H1 (cell line): ENCODE results near the gene GBX1. TPM values are rescaled to one million over a fixed set of nuclear protein-coding genes. Genes with fewer than 3 reads are reported as not detected.

Experiments
- CTCF ChIA-PET: fragments of 300-600 bp; sonication (Branson Sonifier 250); formaldehyde crosslinking; loops from one replicate; lab custom pipeline; 2021; ENCODE audit not compliant: partially characterized antibody; lab: Charles Lee
- POLR2A ChIA-PET: fragments of 300-600 bp; sonication (Branson Sonifier 250); formaldehyde crosslinking; loops from one replicate; lab custom pipeline; 2021; ENCODE audit warnings: inconsistent platforms; ENCODE audit not compliant: partially characterized antibody; lab: Charles Lee
- DNase-seq, 2 experiments: peaks; one replicate each; pipeline versions ENCODE4 v3.0.0 to v3.0.0-alpha.2; 2010 to 2022; ENCODE audit warnings: low spot score in 2 of 2, low read depth in 1 of 2, mixed read lengths in 1 of 2
- FAIRE-seq: peaks from 2 replicates; lab custom pipeline; 2011; peaks lifted over from hg19 to GRCh38; lab: Jason Lieb, UNC
- H2AFZ ChIP-seq: 2 replicates; pipeline ENCODE4 v1.8.1; 2012; ENCODE audit warnings: low read length, inconsistent platforms
- H2AK5ac ChIP-seq: 2 replicates; pipeline ENCODE4 v1.6.1; 2013; ENCODE audit warnings: low read depth, low read length
- H2BK120ac ChIP-seq: replicated peaks from 2 replicates; pipeline ENCODE3; 2013; ENCODE audit warnings: low read depth, low read length, inconsistent platforms
- H2BK12ac ChIP-seq: 2 replicates; pipeline ENCODE4 v1.6.1; 2013; ENCODE audit warnings: low read depth, low read length
- H2BK15ac ChIP-seq: 2 replicates; pipeline ENCODE4 v1.6.1; 2013; ENCODE audit warnings: low read length
- H2BK20ac ChIP-seq: 2 replicates; pipeline ENCODE4 v1.6.1; 2013; ENCODE audit warnings: low read length
- H2BK5ac ChIP-seq: 2 replicates; pipeline ENCODE4 v1.6.1; 2013; ENCODE audit warnings: low read depth, low read length
- H3K14ac ChIP-seq: 2 replicates; pipeline ENCODE4 v1.6.1; 2013; ENCODE audit warnings: inconsistent platforms; ENCODE audit not compliant: insufficient read length
- H3K18ac ChIP-seq: 2 replicates; pipeline ENCODE4 v1.6.1; 2013; ENCODE audit warnings: low read length; ENCODE audit errors: extremely low read depth
- H3K23ac ChIP-seq: 2 replicates; pipeline ENCODE4 v1.6.1; 2013; ENCODE audit warnings: inconsistent platforms; ENCODE audit not compliant: insufficient read length
- H3K23me2 ChIP-seq: 2 replicates; pipeline ENCODE4 v1.6.1; 2013; ENCODE audit warnings: low read depth, low read length
- H3K27ac ChIP-seq: 2 replicates; pipeline ENCODE4 v1.6.1; 2011; ENCODE audit warnings: low read depth, low read length, inconsistent platforms
- H3K27me3 ChIP-seq, 4 experiments: replicated peaks in 1 of 4; 1 replicate in 1 of 4; 2 replicates in 3 of 4; pipeline versions ENCODE4 v1.6.1 to v1.8.1; 2011 to 2013; ENCODE audit warnings: low read length in 3 of 4, mild to moderate bottlenecking in 3 of 4, inconsistent platforms in 2 of 4, mixed read lengths in 2 of 4, moderate library complexity in 1 of 4; ENCODE audit not compliant: control insufficient read depth in 3 of 4, insufficient read depth in 3 of 4; ENCODE audit errors: extremely low read depth in 1 of 4
- H3K36me3 ChIP-seq, 4 experiments: 2 replicates each; pipeline versions ENCODE4 v1.6.1 to v1.8.1; 2011 to 2013; ENCODE audit warnings: mild to moderate bottlenecking in 4 of 4, low read length in 3 of 4, moderate library complexity in 2 of 4, control low read depth in 1 of 4, inconsistent platforms in 1 of 4; ENCODE audit not compliant: insufficient read depth in 4 of 4, control insufficient read depth in 2 of 4
- H3K4ac ChIP-seq: replicated peaks from 2 replicates; pipeline ENCODE3; 2013; ENCODE audit warnings: low read length, low read depth, mixed read lengths, inconsistent platforms; ENCODE audit not compliant: insufficient read length
- H3K4me1 ChIP-seq, 4 experiments: replicated peaks in 1 of 4; 1 replicate in 1 of 4; 2 replicates in 3 of 4; pipeline versions ENCODE4 v1.6.1 to v1.8.1; 2011 to 2013; ENCODE audit warnings: low read length in 3 of 4, inconsistent platforms in 2 of 4, mixed read lengths in 1 of 4; ENCODE audit not compliant: insufficient read depth in 4 of 4, control insufficient read depth in 3 of 4
- H3K4me2 ChIP-seq, 2 experiments: 2 replicates each; pipeline versions ENCODE4 v1.6.1 to v1.8.1; 2011 to 2013; ENCODE audit warnings: low read depth in 2 of 2, low read length in 2 of 2, control low read depth in 1 of 2, inconsistent platforms in 1 of 2, mild to moderate bottlenecking in 1 of 2; ENCODE audit not compliant: insufficient read depth in 1 of 2
- H3K4me3 ChIP-seq, 4 experiments: fragments of 200-600, 300-600 bp in 1 of 4; sonication (generic), shearing (Covaris generic), sonication (Bioruptor Twin) in 1 of 4; 2 replicates each; pipeline versions ENCODE4 v1.5.1 to v1.8.1; 2011 to 2016; ENCODE audit warnings: low read length in 4 of 4, low read depth in 3 of 4, control low read depth in 2 of 4, inconsistent platforms in 2 of 4, mild to moderate bottlenecking in 2 of 4, mixed read lengths in 1 of 4, moderate library complexity in 1 of 4; ENCODE audit not compliant: insufficient read depth in 2 of 4; ENCODE audit errors: extremely low read depth in 1 of 4
- H3K56ac ChIP-seq: replicated peaks from 2 replicates; pipeline ENCODE3; 2013; ENCODE audit warnings: low read depth, mild to moderate bottlenecking, mixed read lengths, low read length, inconsistent platforms; ENCODE audit not compliant: insufficient read length
- H3K79me1 ChIP-seq: 2 replicates; pipeline ENCODE4 v1.6.1; 2013; ENCODE audit warnings: low read depth, low read length, control low read depth
- H3K79me2 ChIP-seq, 2 experiments: 2 replicates each; pipeline versions ENCODE4 v1.6.1 to v1.8.1; 2012 to 2013; ENCODE audit warnings: low read length in 2 of 2, mild to moderate bottlenecking in 2 of 2, inconsistent platforms in 1 of 2; ENCODE audit not compliant: insufficient read depth in 2 of 2, control insufficient read depth in 1 of 2
- H3K9ac ChIP-seq, 4 experiments: replicated peaks in 1 of 4; 1 replicate in 1 of 4; 2 replicates in 3 of 4; pipeline versions ENCODE4 v1.6.1 to v1.8.1; 2011 to 2013; ENCODE audit warnings: low read depth in 3 of 4, low read length in 3 of 4, control low read depth in 2 of 4, mild to moderate bottlenecking in 2 of 4, moderate library complexity in 2 of 4, inconsistent platforms in 1 of 4; ENCODE audit errors: extremely low read depth in 1 of 4
- H3K9me3 ChIP-seq, 2 experiments: 2 replicates each; pipeline versions ENCODE4 v1.6.1 to v1.8.1; 2012 to 2013; ENCODE audit warnings: mild to moderate bottlenecking in 2 of 2, moderate library complexity in 2 of 2, control low read depth in 1 of 2, inconsistent platforms in 1 of 2, low read depth in 1 of 2, low read length in 1 of 2, mixed read lengths in 1 of 2; ENCODE audit not compliant: insufficient read depth in 2 of 2
- H4K20me1 ChIP-seq, 2 experiments: replicated peaks in 1 of 2; 2 replicates each; pipeline versions ENCODE3 to v1.8.1; 2011 to 2013; ENCODE audit warnings: inconsistent platforms in 2 of 2, low read length in 2 of 2, mild to moderate bottlenecking in 1 of 2; ENCODE audit not compliant: insufficient read depth in 2 of 2, control insufficient read depth in 1 of 2
- H4K5ac ChIP-seq: 2 replicates; pipeline ENCODE4 v1.6.1; 2013; ENCODE audit warnings: low read length, low read depth, mixed read lengths, inconsistent platforms; ENCODE audit not compliant: insufficient read length
- H4K8ac ChIP-seq: 2 replicates; pipeline ENCODE4 v1.8.0; 2013; ENCODE audit warnings: mild to moderate bottlenecking, moderate library complexity, low read length, inconsistent platforms; ENCODE audit not compliant: insufficient read depth; ENCODE audit errors: extremely low read depth
- H4K91ac ChIP-seq: replicated peaks from 2 replicates; pipeline ENCODE3; 2013; ENCODE audit warnings: low read length, mixed read lengths, inconsistent platforms; ENCODE audit not compliant: insufficient read length
- BCL11A ChIP-seq, 2 experiments: IDR thresholded peaks; one replicate each; pipeline ENCODE4 v1.6.1; 2011; ENCODE audit warnings: low read depth in 2 of 2, low read length in 2 of 2, mild to moderate bottlenecking in 2 of 2
- CBX5 ChIP-seq: fragments of 300-800, 300-1000 bp; sonication (generic); IDR thresholded peaks from 2 replicates; pipeline ENCODE4 v1.7.1; 2016; ENCODE audit warnings: antibody characterized with exemption, low read length, low read depth
- CEBPB ChIP-seq: IDR thresholded peaks from 2 replicates; pipeline ENCODE4 v1.6.1; 2012; ENCODE audit warnings: low read depth, low read length
- EP300 ChIP-seq, 2 experiments: IDR thresholded peaks; 1 replicate in 1 of 2; 2 replicates in 1 of 2; pipeline ENCODE4 v1.6.1; 2011 to 2012; ENCODE audit warnings: low read depth in 2 of 2, low read length in 2 of 2, mild to moderate bottlenecking in 2 of 2, borderline replicate concordance in 1 of 2, inconsistent platforms in 1 of 2, moderate library complexity in 1 of 2
- HDAC6 ChIP-seq: IDR thresholded peaks from one replicate; pipeline ENCODE4 v1.7.1; 2012; ENCODE audit warnings: low read depth, mild to moderate bottlenecking, inconsistent platforms, low read length, moderate library complexity
- JUND ChIP-seq: IDR thresholded peaks from 2 replicates; pipeline ENCODE4 v1.6.1; 2011; ENCODE audit warnings: mild to moderate bottlenecking, improper control_type of control experiment, low read length
- MAX ChIP-seq: IDR thresholded peaks from 2 replicates; pipeline ENCODE4 v1.6.1; 2012; ENCODE audit warnings: inconsistent platforms
- POU5F1 ChIP-seq: IDR thresholded peaks from 2 replicates; pipeline ENCODE4 v1.6.1; 2011; ENCODE audit warnings: low read depth, mild to moderate bottlenecking, low read length, moderate library complexity
- RNF2 ChIP-seq: fragments of 200-900, 300-1000 bp; sonication (generic); IDR thresholded peaks from 2 replicates; pipeline ENCODE4 v1.7.1; 2016; ENCODE audit warnings: borderline replicate concordance, low read depth, mild to moderate bottlenecking, antibody characterized with exemption, low read length; ENCODE audit not compliant: poor library complexity, severe bottlenecking; ENCODE audit errors: missing control alignments
- SP2 ChIP-seq: IDR thresholded peaks from 2 replicates; pipeline ENCODE4 v1.6.1; 2012; ENCODE audit warnings: mild to moderate bottlenecking, low read length, inconsistent platforms
- SP4 ChIP-seq: IDR thresholded peaks from 2 replicates; pipeline ENCODE4 v1.6.1; 2012; ENCODE audit warnings: low read length, inconsistent platforms
- SRF ChIP-seq: IDR thresholded peaks from 2 replicates; pipeline ENCODE4 v1.6.1; 2011; ENCODE audit warnings: mild to moderate bottlenecking, low read depth, low read length, moderate library complexity
- ZNF274 ChIP-seq: IDR thresholded peaks from 2 replicates; pipeline ENCODE4 v1.7.0; 2012; ENCODE audit warnings: low read length, borderline replicate concordance; ENCODE audit errors: extremely low read depth
- WGBS, 2 experiments: shearing (Covaris generic) in 1 of 2; methylation state at CpG; one replicate each; pipeline versions ENCODE4 v1.1.6 to v1.1.7; 2013 to 2015; ENCODE audit warnings: low lambda C conversion rate in 2 of 2, mixed read lengths in 2 of 2, inconsistent platforms in 1 of 2, low coverage in 1 of 2, missing lambda C conversion rate in 1 of 2; ENCODE audit not compliant: insufficient replicate concordance in 2 of 2, insufficient coverage in 1 of 2, insufficient read length in 1 of 2; ENCODE audit errors: extremely low coverage in 1 of 2, missing lambda C conversion rate in 1 of 2; 5-methylcytosine and 5-hydroxymethylcytosine counted together
- polyA plus RNA-seq, 7 experiments: library from polyadenylated mRNA; depleted of rRNA in 3 of 7; stranded (reverse) in 5 of 7; unstranded in 2 of 7; fragments of >200 nt in 5 of 7; fragments of 200-250 nt in 2 of 7; gene quantifications; 1 replicate in 5 of 7; 2 replicates in 1 of 7; 4 replicates in 1 of 7; pipeline versions ENCODE4 v1.2.1 to v1.2.3, GENCODE V29; 2011 to 2013; ENCODE audit warnings: missing spikeins in 2 of 7, mixed read lengths in 2 of 7
- total RNA-seq: library from RNA; stranded (reverse); fragmentation: NEBNext Ultra II Directional; extraction: Animal tissue kit (Norgen Biotek cat#: 25700); gene quantifications from 2 replicates; pipeline ENCODE4 v1.2.1, GENCODE V29; 2021

The GBX1 gene
- total and polyA plus RNA-seq, 2 of the 8 experiments (the other 6 are each of a cell fraction or from before 2014, with no cell fraction given), result not detected

GRCh38 chr7:151120896-151121295, 46.6 kb downstream of the GBX1 start:
- CTCF ChIA-PET, result interaction anchor here (0.8 to 22.4 kb wide), 15 partner anchors 9 to 222 kb away, joined by 3 to 448 read pairs (median 4); partner anchors contain the start of genes AGAP3 and TMUB1
- no peak overlapping the region for H4K8ac ChIP-seq
- FAIRE-seq, result no peak

More at GRCh38 chr7:151120896-151121295, 46.6 kb downstream of the GBX1 start:
- 95% methylated on average over 15 of the region's 22 CpGs; no CpG with 5 or more reads in 1 of the 2 experiments for WGBS, 2 experiments
- Histone ChIP-seq H3K36me3 (peaks cover 0 to 30% (median 4%) of the 10 kb centered on the region in 4 experiments; a peak in 3 of 8 replicates), H2BK120ac (no peak overlapping the region), H3K4me3 (no peak overlapping the region), H3K56ac (no peak overlapping the region), H2BK15ac (no peak overlapping the region), H3K23me2 (peaks cover 5% of the 10 kb centered on the region; the same call in 1 of the 2 replicates), H3K79me2 (peaks cover 0 to 4% of the 10 kb centered on the region in 2 experiments; a peak in 1 of 4 replicates), H3K9me3 (no peaks in the 10 kb centered on the region), H4K5ac (no peak overlapping the region), H3K14ac (no peak overlapping the region), H3K27ac (no peak overlapping the region), H2BK20ac (no peak overlapping the region), H3K18ac (no peak overlapping the region), H2AK5ac (no peak overlapping the region), H3K27me3 (peaks cover 0 to 12% (median 7%) of the 10 kb centered on the region in 4 experiments; a peak in 6 of 7 replicates), H2BK12ac (no peak overlapping the region), H4K91ac (no peak overlapping the region), H3K9ac (no peak overlapping the region), H3K79me1 (peaks cover 2% of the 10 kb centered on the region), H4K20me1 (peaks cover 24 to 45% of the 10 kb centered on the region in 2 experiments), H2AFZ (no peak overlapping the region), H3K4me2 (no peak overlapping the region), H2BK5ac (no peak overlapping the region), H3K23ac (no peak overlapping the region), H3K4me1 (peaks cover 0 to 19% (median 4%) of the 10 kb centered on the region in 4 experiments; a peak in 5 of 7 replicates), H3K4ac (no peak overlapping the region)
- no peak for TF ChIP-seq RNF2
- TF ChIP-seq ZNF274, result no peak
- TF ChIP-seq EP300 (IDR thresholded peaks at IDR 0.05; ENCODE audit: borderline replicate concordance in 1 of 2, low read depth in 2 of 2, low read length in 2 of 2), result no peak
- no peak for TF ChIP-seq SP4
- no peak for TF ChIP-seq HDAC6
- no peak for TF ChIP-seq SRF
- TF ChIP-seq CBX5, result no peak
- TF ChIP-seq JUND, result no peak
- no peak for TF ChIP-seq MAX
- TF ChIP-seq BCL11A (IDR thresholded peaks at IDR 0.05; ENCODE audit: low read depth in 2 of 2, low read length in 2 of 2), result no peak
- no peak for TF ChIP-seq POU5F1
- TF ChIP-seq SP2, result no peak
- no peak for TF ChIP-seq CEBPB
- POLR2A ChIA-PET, result no interaction called here
- no peak for DNase-seq
